EH (cell line): ENCODE results near the gene PDE6A.

Source experiments
- DNase-seq: peaks from one replicate; pipeline ENCODE4 v3.0.0-alpha.2; 2015; ENCODE audit warnings: low read depth

The PDE6A gene

DNA sequence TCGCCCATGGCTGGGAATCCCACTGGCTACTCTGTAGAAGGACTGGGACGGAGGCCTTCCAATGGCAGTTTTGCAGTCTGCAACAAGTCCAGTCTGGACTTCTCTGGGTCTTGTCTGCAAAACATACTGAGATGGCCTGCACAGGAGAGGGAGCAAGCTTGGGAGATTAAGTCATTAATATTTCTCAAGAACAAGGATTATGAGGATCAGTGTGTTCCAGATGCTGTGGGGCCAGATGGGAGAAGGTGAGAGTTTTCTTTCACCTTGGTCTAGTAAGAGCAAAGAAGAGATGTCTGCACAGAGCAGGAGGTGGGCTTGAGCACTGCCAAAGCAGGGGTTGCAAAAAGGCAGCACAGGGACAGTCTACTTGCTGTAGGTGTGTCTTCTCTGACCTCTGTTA, at the start of gene PDE6A:
TSS of gene PDE6A (minus strand) at position 128 of the 400 bp plus-strand sequence. CDS start at position 8, 120 bp downstream.
- no peak for DNase-seq

GRCh38 chr5:149993471-149993870, 48.9 kb upstream of the PDE6A start:
- peak; percentile 16 for DNase-seq

- DNase-seq, result peak; percentile 78
Measured at GRCh38 chr5:149990518-149991376, 46.2 kb upstream of the PDE6A start.

GRCh38 chr5:149988126-149988525, 43.5 kb upstream of the PDE6A start:
- DNase-seq, result no peak

- no peak for DNase-seq
Measured at GRCh38 chr5:149982505-149982904, 37.9 kb upstream of the PDE6A start.

DNA sequence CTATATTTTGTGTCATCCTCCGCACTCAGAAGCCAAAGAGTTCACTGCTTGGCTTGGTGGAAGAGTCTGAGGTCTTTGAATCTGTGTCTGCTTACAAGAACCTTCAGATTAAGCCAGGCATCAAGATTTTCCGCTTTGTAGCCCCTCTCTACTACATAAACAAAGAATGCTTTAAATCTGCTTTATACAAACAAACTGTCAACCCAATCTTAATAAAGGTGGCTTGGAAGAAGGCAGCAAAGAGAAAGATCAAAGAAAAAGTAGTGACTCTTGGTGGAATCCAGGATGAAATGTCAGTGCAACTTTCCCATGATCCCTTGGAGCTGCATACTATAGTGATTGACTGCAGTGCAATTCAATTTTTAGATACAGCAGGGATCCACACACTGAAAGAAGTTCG, 36.6 kb upstream of the PDE6A start:
- DNase-seq, result no peak

DNA sequence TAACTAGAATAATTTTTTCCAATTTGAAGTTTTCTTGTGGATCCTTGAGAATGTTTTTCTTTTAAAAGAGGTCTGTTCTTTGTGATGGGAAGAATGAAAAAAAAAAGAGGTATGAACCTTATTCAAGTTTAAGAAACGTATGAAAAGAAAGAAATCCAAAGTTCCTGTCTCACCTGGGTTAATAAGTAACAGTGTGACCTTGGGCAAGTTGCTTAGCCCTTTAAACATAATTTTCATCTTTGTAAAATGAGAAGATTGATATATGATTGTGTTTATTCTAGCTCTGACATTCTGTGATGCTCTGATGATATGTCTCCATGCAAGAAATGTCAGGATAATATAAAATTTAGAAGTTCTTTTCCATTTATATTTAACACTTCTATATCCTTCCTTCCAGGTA, 35.3 kb upstream of the PDE6A start:
- no peak for DNase-seq

- no peak for DNase-seq
Measured at GRCh38 chr5:149975409-149975808, 30.8 kb upstream of the PDE6A start.

DNA sequence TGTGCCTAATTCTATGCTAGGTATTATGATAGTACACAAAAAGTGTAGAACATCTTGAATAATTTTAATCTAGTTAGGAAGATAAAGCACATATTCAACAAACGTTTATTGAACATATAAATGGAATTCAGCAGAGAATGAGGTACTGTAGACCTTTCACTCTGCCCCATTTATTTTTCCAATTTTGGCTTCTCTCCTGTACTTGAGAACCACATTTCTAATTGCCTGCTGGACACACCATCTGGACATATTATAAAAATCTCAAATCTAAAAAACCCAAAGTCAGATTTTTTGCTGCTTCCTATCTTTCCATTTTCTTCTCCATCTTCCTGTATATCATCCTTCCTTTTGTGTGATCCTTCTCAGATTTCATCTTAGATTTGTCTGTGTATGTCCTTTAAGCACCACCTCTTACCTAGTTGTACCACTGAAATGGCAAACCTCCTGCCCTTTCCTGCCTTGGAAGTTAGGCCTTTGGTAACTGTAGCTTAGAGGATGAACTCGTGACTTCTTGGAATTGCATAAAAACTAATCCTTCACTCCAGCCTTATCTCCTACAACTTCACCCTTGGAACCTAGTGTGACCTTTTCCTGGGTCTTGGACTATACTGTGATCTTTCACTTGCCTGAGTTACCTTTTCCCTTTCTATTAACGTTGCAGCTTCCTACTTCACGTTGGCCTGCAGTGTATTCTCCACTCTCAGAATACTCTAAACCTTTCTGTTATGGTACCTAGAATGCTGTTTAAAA, 24.8 kb upstream of the PDE6A start:
- no peak for DNase-seq

- no peak for DNase-seq
Measured at GRCh38 chr5:149966946-149967345, 22.4 kb upstream of the PDE6A start.

GRCh38 chr5:149963729-149964128, 19.1 kb upstream of the PDE6A start:
- DNase-seq, result no peak

GRCh38 chr5:149962601-149963300, 18.2 kb upstream of the PDE6A start:
- DNase-seq, result no peak

DNA sequence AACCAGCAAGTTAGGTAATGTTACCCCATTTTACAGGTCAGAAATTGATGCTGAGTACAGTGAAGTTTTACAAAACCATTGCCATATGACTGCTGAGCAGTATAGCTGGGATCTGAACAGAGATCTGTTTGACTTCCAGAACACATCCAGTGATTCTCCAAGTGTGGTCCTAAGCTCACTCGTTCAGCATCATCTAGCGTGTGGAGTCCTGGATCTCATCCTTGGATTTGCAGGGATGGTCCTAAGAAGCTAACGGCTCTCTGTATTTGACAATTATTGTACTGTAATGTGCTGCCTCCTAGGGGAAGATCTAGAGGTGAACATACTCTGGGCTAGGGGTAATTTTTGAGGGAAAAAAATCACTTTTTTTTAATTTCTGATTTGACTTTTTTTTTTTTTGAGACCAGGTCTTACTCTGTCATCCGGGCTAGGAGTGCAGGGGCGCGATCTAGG, 17.4 kb upstream of the PDE6A start:
- peak; percentile 63 for DNase-seq

GRCh38 chr5:149961186-149961685, 16.6 kb upstream of the PDE6A start:
- no peak for DNase-seq

- DNase-seq, result peak; percentile 98
Measured at GRCh38 chr5:149960272-149961185, 15.9 kb upstream of the PDE6A start, which contains the start of gene SLC26A2. TSS of gene SLC26A2 (plus strand) at chr5:149960758. CDS start at chr5:149977653, 16,895 bp downstream.

- peak; percentile 57 for DNase-seq
Measured at GRCh38 chr5:149959406-149960236, 15.0 kb upstream of the PDE6A start.

- DNase-seq, result peak; percentile 85
Measured at GRCh38 chr5:149957855-149958254, 13.3 kb upstream of the PDE6A start.

- peak; percentile 80 for DNase-seq
Measured at GRCh38 chr5:149956685-149957084, 12.1 kb upstream of the PDE6A start.

GRCh38 chr5:149954798-149955197, 10.2 kb upstream of the PDE6A start:
- DNase-seq, result no peak
